Mononuclear cell (primary cell): ENCODE measurements around the gene GRID2IP. TPM values are rescaled to one million over a fixed set of nuclear protein-coding genes. Genes with fewer than 3 reads are reported as not detected.
"Not testable (repeated sequence)": the region's sequence is repeated elsewhere in the genome, so short reads cannot be mapped to it uniquely, and the experiment has no call there.

Experiments used
- H3K27me3 ChIP-seq: 2 replicates; pipeline ENCODE4 v1.6.0; 2011; ENCODE audit warnings: low read length, control low read depth; ENCODE audit not compliant: insufficient read depth
- H3K4me1 ChIP-seq: 2 replicates; pipeline ENCODE4 v1.5.1; 2011; ENCODE audit warnings: mild to moderate bottlenecking, low read length, control low read depth; ENCODE audit not compliant: insufficient read depth
- H3K4me3 ChIP-seq: 2 replicates; pipeline ENCODE4 v1.5.1; 2011; ENCODE audit warnings: mild to moderate bottlenecking, low read length, moderate library complexity
- H3K9me3 ChIP-seq: 2 replicates; pipeline ENCODE4 v1.5.1; 2011; ENCODE audit warnings: low read depth, mild to moderate bottlenecking, control low read depth, low read length
- total RNA-seq: library from RNA; depleted of rRNA; stranded (reverse); fragments of >200 nt; gene quantifications from one replicate; pipeline ENCODE4 v1.2.3, GENCODE V29; 2012

GRID2IP gene
- total RNA-seq = 0.21 TPM

DNA sequence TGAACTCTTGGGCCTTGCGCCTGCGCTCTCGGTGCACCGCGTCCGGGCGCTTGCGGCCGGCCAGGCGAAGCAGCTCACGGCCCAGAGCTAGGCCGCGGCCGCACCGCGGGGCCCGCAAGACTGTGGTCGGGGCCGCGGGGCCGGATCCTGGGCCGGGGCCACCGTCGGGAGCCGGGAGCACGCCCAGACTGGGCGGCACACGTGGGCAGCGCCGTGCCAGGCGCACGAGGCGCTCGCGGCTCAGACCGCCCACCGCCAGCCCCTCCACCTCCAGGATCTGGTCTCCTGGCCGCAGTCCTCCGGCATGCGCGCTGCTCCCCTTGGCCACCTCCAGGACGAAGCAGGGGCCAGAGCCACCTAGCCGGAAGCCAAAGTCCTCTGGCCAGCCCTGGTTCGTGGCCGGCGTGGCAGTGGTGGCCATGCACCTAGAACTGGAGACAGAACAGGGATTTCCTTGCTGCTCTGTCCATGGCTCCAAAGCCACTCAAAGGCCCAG lies at the start of gene GRID2IP:
Gene GRID2IP, minus strand, starts transcription at position 446 of the 496 bp plus-strand sequence. Its CDS starts 25 bp downstream, at position 421.
- H3K4me1 ChIP-seq = peaks cover 1% of the 10 kb centered on the region
- H3K27me3 ChIP-seq = no peaks in the 10 kb centered on the region
- H3K4me3 ChIP-seq = no peak within 1 kb of the TSS
- no peaks in the 10 kb centered on the region for H3K9me3 ChIP-seq

DNA sequence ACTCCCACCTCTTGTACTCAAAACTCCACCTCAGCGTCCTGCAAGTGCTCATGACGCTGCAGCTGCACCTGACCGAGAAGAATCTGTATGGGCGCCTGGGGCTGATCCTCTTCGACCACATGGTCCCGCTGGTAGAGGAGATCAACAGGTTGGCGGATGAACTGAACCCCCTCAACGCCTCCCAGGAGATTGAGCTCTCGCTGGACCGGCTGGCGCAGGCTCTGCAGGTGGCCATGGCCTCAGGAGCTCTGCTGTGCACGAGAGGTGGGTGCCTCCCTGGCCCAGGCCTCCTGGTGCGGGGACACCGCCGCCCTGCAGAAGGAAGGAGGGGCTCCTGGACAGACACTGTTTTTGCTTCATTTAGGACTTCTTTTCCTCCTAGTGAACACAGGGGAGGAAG lies 48.8 kb upstream of the GRID2IP start:
- no peak overlapping the region for H3K4me3 ChIP-seq
- H3K4me1 ChIP-seq = no peaks in the 10 kb centered on the region
- H3K27me3 ChIP-seq = no peaks in the 10 kb centered on the region
- no peaks in the 10 kb centered on the region for H3K9me3 ChIP-seq

DNA sequence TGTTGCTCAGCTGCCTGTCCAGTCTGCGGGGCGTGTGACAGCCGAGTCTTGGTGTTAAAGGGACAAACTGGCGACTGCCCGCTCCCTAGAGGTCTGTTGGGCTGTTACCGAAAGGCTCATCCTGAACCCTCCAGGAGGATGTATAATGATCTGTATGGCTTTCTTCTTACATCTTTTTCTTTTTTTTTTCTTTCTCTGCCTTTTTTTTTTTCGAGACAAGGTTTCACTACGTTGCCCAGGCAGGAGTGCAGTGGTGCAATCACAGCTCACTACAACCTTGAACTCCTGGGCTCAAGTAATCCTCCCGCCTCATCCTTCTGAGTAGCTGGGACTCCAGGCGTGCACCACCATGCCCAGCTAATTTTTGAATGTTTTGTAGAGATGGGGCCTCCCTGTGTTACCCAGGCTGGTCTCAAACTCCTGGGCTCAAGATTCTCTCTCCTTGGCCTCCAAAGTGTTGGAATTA lies 39.4 kb upstream of the GRID2IP start:
- H3K4me3 ChIP-seq = peak overlapping the region; percentile 71
- H3K4me1 ChIP-seq = peaks cover 14% of the 10 kb centered on the region
- H3K9me3 ChIP-seq = no peaks in the 10 kb centered on the region
- no peaks in the 10 kb centered on the region for H3K27me3 ChIP-seq

DNA sequence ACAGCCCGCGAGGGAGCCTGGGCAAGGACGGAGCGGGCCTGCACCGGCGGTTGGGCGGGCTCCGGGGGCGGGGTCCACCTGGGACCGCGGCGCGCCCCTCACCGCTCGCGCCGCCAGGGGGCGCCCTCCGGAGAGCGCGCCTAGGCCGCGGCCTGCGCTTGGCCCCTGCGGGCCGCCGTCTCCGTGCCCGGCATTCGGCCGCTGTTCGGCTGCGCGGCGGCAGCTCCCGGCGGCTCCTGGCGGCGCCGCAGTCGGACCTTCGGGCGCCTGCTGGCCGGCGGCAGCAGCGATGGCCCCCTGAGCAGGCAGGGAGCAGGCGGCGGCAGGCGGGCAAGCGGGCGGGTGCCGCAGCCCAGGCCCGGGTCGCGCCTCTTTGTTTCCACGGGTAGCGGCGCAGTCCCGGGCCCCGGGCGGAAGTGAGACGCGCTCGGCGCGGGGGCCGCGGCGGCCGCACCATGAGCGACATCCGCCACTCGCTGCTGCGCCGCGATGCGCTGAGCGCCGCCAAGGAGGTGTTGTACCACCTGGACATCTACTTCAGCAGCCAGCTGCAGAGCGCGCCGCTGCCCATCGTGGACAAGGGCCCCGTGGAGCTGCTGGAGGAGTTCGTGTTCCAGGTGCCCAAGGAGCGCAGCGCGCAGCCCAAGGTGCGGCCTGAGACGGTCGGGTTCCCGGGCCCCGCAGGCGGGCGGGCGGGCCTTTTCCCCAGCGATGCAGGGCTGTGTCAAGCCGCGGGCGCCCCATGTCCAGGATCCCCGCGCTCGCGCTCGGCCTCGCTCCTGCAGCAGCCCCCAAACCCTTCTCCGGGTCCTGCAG lies 38.8 kb upstream of the GRID2IP start, which contains the start of gene INTS15:
Gene INTS15, plus strand, starts transcription at position 193 of the 816 bp plus-strand sequence. Its CDS starts 263 bp downstream, at position 456.
- Histone ChIP-seq H3K27me3 (no peaks in the 10 kb centered on the region), H3K4me3 (peak within 1 kb of the TSS; percentile 71), H3K9me3 (no peaks in the 10 kb centered on the region), H3K4me1 (peaks cover 14% of the 10 kb centered on the region)

DNA sequence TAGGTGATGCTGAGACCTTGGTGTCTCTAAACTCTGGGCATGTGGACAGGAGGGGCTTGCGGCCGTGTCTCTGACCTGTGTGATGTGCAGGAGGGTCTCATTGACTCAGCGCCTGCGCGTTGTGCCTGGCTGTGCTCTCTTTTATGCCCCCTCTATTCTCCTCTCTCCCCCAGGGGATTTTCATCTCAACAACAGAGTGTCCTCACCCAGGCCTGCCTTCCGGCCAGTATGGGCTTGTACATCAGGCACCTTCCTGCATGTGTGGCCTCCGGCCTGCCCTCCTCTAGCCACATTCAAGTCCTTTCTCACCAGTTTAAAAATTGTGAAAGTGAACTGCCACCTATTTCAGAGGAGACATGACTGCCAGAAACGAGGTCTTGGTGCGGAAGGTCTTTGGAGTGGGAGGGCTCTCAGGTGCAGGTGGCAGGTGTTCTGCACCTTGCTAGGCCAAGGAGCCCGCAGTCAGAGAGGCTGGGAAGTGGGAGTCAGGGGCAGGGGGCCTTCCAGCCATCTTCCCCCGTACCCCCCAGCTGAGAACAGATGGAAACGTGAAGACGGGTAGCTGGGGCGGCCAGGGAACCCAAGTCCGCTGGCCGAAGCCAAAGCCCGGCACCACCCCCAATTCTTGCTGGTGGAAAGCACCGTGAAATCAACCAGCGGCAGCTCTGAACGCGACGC lies 38.0 kb upstream of the GRID2IP start:
- Histone ChIP-seq H3K9me3 (no peaks in the 10 kb centered on the region), H3K4me3 (no peak overlapping the region), H3K4me1 (peaks cover 14% of the 10 kb centered on the region), H3K27me3 (no peaks in the 10 kb centered on the region)

DNA sequence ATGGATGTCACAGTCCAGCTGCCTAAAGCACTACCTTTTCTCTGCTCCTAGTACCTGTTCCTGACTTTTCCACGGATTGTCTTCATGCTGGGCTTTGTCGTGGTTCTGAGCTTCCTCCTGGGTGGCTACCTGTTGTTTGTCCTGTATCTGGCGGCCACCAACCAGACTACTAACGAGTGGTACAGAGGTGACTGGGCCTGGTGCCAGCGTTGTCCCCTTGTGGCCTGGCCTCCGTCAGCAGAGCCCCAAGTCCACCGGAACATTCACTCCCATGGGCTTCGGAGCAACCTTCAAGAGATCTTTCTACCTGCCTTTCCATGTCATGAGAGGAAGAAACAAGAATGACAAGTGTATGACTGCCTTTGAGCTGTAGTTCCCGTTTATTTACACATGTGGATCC lies 37.3 kb upstream of the GRID2IP start:
- Histone ChIP-seq H3K4me3 (no peak overlapping the region), H3K4me1 (peaks cover 14% of the 10 kb centered on the region), H3K9me3 (no peaks in the 10 kb centered on the region), H3K27me3 (no peaks in the 10 kb centered on the region)

DNA sequence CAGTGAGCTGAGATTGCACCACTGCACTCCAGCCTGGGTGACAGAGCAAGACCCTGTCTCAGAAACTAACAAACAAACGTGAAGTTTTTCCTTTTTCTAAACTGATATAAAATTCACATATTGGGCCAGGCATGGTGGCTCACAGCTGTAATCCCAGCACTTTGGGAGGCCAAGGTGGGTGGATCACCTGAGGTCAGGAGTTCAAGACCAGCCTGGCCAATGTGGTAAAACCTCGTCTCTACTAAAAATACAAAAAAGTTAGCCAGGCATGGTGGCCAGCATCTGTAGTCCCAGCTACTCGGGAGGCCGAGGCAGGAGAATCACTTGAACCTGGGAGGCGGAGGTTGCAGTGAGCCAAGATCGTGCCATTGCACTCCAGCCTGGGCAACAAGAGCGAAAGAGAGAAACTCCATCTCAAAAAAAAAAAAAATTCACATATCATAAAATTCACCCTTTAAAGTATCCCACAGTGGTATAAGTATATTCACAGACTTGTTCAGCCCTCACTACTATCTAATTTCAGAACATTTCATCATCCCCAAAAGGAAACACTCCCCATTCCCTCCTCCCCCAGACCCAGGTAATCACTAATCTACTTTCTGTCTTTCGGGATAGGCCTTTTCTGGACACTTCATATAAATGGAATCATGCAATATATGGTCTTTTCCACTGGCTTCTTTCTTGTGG lies 34.6 kb upstream of the GRID2IP start:
- H3K9me3 ChIP-seq, H3K4me3 ChIP-seq, H3K27me3 ChIP-seq, H3K4me1 ChIP-seq: not testable (repeated sequence)

DNA sequence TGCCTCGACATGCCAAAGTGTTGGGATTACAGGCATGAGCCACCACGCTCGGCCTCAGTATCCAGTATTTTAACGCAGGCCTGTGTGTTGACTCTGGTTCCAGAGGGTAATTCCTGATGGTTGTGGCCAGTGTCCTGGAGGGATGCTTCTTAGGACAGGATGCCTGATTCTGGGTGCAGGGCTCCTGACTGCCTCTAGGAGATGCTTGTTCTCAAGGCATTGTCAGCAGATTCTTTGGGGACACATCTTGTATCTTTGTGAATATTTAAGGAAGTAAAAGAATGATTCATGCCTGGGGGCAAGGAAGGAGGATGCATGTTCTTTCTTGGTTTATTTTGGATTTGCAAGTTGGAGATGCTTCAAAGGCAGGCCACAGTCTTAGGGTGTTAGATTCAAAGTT lies 28.2 kb upstream of the GRID2IP start:
- H3K4me3 ChIP-seq = no peak overlapping the region
- H3K4me1 ChIP-seq = peaks cover 16% of the 10 kb centered on the region
- no peaks in the 10 kb centered on the region for H3K27me3 ChIP-seq
- H3K9me3 ChIP-seq = no peaks in the 10 kb centered on the region

DNA sequence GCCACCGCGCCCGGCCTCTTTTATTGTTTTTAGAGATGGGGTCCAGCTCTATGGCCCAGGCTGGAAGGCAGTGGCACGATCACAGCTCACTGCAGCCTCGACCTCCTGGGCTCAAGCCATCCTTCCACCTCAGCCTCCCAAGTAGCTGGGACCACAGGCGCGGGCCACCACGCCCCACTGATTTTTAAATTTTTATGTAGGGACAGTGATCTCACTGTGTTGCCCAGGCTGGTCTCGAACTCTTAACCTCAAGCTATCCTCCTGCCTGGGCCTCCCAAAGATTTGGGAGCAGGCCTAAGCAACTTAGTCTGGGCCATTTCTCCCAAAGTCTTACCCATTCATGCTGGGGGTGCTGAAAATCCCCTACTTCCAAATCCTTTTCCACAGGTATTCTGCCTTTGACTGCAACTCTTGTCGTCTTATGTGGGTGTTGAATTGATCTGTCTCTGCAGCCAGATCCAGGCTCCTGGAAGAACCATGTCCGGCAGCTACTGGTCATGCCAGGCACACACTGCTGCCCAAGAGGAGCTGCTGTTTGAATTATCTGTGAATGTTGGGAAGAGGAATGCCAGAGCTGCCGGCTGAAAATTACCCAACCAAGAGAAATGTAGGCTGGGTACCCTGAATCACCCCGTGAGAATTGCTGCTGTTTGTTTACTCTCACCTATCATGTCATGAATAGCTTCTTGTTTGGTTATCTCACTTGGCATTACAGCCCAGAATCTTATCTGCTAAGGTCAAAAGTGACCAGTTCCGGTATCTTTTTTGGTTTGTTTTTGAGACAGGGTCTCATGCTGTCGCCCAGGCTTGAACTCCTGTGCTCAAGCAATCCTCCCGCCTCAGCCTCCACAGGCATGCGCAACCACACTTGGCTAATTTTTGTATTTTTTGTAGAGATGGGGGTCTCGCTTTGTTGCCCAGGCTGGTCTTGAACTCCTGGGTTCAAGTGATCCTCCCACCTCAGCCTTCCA lies 27.1 kb upstream of the GRID2IP start:
- peak overlapping the region; percentile 69 for H3K4me3 ChIP-seq
- H3K27me3 ChIP-seq = no peaks in the 10 kb centered on the region
- no peaks in the 10 kb centered on the region for H3K9me3 ChIP-seq
- H3K4me1 ChIP-seq = peaks cover 16% of the 10 kb centered on the region

DNA sequence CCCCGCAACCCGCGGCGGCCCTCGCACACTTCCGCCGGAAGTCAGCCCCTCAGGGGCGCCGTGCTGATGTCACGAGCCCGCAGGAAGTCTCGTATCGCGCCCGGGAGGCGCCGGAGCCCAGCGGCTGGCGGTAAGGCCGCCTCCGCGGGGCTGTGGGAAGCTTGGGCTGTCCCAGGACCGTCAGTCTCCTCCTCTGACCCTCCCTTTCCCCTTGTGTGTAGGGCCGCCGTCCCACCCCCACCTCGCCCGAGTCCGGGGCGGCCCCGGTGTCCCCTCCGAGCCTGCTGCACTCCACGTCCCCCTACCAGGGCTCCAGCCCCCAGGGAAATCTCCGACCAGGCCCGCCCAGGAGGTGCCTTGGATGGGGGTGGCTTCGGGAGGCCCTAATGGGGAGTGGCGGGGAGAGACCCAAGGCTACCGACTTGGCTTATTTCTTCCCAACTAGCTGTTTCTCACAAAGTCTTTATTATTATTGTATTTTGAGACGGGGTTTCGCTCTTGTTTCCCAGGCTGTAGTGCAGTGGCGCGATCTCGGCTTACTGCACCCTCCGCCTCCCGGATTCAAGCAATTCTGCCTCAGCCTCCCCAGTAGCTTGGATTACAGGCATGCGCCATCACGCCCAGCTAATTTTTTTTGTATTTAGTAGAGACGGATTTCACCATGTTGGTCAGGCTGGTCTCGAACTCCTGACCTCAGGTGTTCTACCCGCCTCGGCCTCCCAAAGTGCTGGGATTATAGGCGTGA lies 26.3 kb upstream of the GRID2IP start, which contains the start of gene ZDHHC4:
Gene ZDHHC4, plus strand, starts transcription at position 86 of the 745 bp plus-strand sequence. CDS start 3,108 bp downstream, outside the sequence.
- no peaks in the 10 kb centered on the region for H3K9me3 ChIP-seq
- H3K27me3 ChIP-seq = no peaks in the 10 kb centered on the region
- peak within 1 kb of the TSS; percentile 69 for H3K4me3 ChIP-seq
- peaks cover 16% of the 10 kb centered on the region for H3K4me1 ChIP-seq

DNA sequence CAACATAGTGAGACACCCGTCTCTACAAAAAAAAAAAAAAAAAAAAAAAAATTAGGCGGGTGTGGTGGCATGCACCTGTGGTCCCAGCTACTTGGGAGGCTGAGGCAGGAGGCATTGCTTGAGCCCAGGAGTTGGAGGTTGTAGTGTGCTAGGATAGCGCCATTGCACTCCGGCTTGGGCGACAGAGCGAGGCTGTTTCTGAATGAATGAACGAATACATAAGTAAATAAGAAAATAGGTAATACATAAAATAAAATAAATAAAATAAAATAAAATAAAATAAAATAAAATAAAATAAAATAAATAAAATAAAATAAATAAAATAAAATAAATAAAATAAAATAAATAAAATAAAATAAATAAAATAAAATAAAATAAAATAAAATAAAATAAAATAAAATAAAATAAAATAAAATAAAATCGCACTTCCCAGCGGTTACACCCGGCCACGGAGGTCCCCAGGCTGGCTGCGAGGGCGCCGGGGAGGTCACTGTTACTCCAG lies 25.7 kb upstream of the GRID2IP start:
- peak overlapping the region; percentile 69 for H3K4me3 ChIP-seq
- H3K9me3 ChIP-seq, H3K27me3 ChIP-seq: not testable (repeated sequence)
- H3K4me1 ChIP-seq = peaks cover 16% of the 10 kb centered on the region

DNA sequence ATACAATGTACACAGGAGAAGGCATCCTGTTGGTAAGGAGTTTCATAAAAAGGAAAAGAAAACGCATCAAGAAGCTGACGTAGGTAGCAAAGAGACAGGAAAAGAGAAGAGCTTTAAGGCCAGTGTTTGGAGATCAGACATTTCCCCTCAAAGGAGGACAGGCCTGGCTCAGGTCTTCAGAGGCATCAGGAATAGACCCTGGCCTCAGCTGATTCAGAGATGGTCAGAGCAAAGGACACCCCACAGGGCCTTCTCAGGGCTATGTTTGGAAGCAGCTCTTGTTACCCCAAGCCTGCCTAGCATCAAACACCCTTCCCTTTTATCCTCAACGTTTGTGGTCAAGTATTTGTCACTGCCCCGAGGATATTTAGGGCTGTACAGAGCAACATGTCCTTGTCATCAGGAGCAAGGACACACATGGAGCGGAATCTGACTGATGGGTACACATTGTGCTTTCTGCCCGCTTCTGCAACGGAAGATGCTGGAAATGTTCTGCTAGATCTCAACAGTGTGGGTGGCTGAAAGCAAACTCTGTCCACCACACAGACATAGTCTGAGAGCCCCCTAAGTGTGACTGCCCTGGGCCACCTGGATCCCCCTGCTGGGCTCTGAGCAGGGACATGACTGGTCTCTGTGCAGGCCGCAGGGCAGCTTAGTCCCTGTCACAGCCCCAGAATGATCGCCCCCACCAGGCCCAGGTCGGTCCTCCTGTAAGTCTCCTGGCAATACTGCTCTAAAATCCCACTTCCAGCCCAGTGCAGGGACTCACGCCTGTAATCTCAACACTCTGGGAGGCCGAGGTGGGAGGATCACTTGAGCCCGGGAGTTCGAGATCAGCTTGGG lies 25.0 kb upstream of the GRID2IP start:
- Histone ChIP-seq H3K4me3 (peak overlapping the region; percentile 69), H3K9me3 (no peaks in the 10 kb centered on the region), H3K4me1 (peaks cover 16% of the 10 kb centered on the region), H3K27me3 (no peaks in the 10 kb centered on the region)
